SJSA1 (cell line): ENCODE results near the gene SOS2. TPM values are rescaled to one million over a fixed set of nuclear protein-coding genes. Genes with fewer than 3 reads are reported as not detected.

Experiments used
- DNase-seq, 2 experiments: peaks; one replicate each; pipeline ENCODE4 v3.0.0-alpha.2; 2015 to 2020; ENCODE audit warnings: low spot score in 2 of 2, low read depth in 1 of 2
- H3K27ac ChIP-seq: fragments of 250-450 bp; sonication (Bioruptor Pico); 2 replicates; pipeline ENCODE4 v1.5.1; 2020; ENCODE audit warnings: mild to moderate bottlenecking, moderate library complexity
- H3K27me3 ChIP-seq: fragments of 250-450 bp; sonication (Bioruptor Pico); replicated peaks from 2 replicates; pipeline ENCODE4 v1.5.1; 2020; ENCODE audit warnings: mild to moderate bottlenecking, moderate library complexity
- H3K36me3 ChIP-seq: fragments of 250-450 bp; sonication (Bioruptor Pico); 2 replicates; pipeline ENCODE4 v1.5.1; 2020; ENCODE audit warnings: mild to moderate bottlenecking
- H3K4me1 ChIP-seq: fragments of 250-450 bp; sonication (Bioruptor Pico); replicated peaks from 2 replicates; pipeline ENCODE4 v1.6.1; 2021; ENCODE audit warnings: mild to moderate bottlenecking
- H3K4me3 ChIP-seq: fragments of 250-450 bp; sonication (Bioruptor Pico); 2 replicates; pipeline ENCODE4 v1.5.1; 2020; ENCODE audit warnings: mild to moderate bottlenecking
- H3K9me3 ChIP-seq: fragments of 250-450 bp; sonication (Bioruptor Pico); replicated peaks from 2 replicates; pipeline ENCODE4 v1.5.1; 2020; ENCODE audit warnings: mild to moderate bottlenecking
- total RNA-seq: library from RNA; depleted of rRNA; stranded (reverse); fragments of >200 nt; shearing (Covaris generic); gene quantifications from 2 replicates; pipeline ENCODE4 v1.2.3, GENCODE V29; 2014; rRNA removed

SOS2 gene
- total RNA-seq, result 10.3 and 16.2 TPM in 2 replicates

DNA sequence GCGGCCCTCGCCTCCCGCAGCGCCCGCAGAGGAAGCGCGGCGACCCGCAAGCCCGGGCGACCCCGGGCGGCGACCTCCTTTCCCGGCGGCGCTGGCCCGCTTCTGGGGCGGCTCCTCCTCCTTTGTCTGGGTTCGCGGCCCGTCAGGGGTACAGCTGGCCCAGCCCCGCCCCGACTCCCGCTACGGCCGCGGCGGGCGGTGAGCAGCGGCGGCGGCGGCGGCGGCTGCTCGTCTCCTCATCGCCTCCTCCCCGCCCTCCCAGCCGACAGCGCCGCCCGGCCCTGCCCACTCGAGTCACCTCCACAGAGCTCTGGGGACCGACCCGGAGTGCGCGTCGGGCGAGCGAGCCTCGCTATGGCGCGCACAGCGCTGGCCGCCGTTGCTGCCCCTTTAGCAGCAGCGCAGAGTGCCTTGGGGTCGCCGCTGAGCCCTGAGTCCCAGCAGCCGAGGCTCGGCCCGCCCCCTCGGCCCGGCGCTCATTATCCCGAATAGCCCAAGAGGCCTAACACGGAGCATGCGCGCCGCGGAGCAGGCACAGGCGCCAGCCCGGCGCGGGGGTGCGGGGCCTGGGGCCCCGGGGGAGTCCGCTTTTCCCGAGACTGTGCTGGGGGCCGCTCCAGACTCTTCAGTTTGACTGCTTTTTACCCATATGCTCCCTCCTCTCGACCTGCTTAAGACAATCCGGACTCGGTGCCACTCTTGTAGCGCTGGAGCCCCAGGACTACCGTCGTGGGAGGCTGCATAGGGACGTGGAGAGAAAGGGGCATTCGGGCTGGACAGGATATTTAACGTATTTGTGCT is at the start of gene SOS2:
TSS of gene SOS2 (minus strand) at position 104 of the 801 bp plus-strand sequence. CDS start 295 bp downstream, outside the sequence.
- DNase-seq, result peak; percentile 82 to 92
- H3K9me3 ChIP-seq, result no peaks in the 10 kb centered on the region
- peaks cover 15% of the 10 kb centered on the region for H3K36me3 ChIP-seq
- H3K27me3 ChIP-seq, result no peaks in the 10 kb centered on the region
- peak within 1 kb of the TSS; percentile 91 for H3K4me3 ChIP-seq
- peaks cover 14% of the 10 kb centered on the region for H3K4me1 ChIP-seq
- H3K27ac ChIP-seq, result peak within 1 kb of the TSS; percentile 85

DNA sequence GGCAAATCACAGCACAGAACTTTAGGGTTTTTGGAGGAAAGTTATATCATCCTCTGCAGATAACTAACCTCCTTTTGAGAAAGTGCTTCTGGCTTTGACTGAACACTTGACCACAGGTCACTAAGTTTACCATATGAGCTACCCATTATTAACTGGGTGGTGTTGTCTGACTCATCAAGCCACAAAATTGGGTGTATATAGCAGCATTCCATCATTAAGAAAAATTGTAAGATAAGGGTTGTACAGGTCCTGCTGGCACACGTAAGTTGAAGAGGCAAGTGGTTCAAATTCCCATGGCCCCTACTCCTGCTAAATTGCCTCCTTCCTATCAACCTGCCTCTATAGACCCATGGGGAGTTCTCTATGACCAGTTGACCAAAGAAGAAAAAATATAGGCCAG is 41.1 kb upstream of the SOS2 start:
- no peak overlapping the region for H3K4me3 ChIP-seq
- no peak overlapping the region for H3K27ac ChIP-seq
- DNase-seq, result no peak
- no peaks in the 10 kb centered on the region for H3K9me3 ChIP-seq
- H3K36me3 ChIP-seq, result no peaks in the 10 kb centered on the region
- no peaks in the 10 kb centered on the region for H3K4me1 ChIP-seq
- no peaks in the 10 kb centered on the region for H3K27me3 ChIP-seq

DNA sequence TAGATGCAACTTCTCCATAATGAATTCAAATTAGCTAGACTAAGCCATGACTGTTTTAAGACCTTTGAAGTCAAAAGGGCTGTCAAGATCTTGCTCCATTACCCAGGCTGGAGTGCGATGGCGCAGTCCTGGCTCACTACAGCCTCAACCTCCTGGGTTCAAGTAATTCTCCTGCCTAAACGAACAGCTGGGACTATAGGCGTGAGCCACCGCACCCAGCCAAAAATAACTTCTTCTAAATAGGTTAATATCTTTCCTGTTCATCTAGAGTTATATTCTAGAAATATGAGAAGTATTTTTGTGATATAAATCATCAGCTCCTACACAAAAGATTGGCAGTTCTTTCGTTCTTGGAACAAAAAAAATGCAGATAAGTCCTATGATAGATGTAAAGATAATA is 39.6 kb upstream of the SOS2 start:
- Histone ChIP-seq H3K27ac (no peak overlapping the region), H3K27me3 (no peaks in the 10 kb centered on the region), H3K4me1 (no peaks in the 10 kb centered on the region), H3K4me3 (no peak overlapping the region), H3K36me3 (no peaks in the 10 kb centered on the region), H3K9me3 (no peaks in the 10 kb centered on the region)
- DNase-seq, result no peak

DNA sequence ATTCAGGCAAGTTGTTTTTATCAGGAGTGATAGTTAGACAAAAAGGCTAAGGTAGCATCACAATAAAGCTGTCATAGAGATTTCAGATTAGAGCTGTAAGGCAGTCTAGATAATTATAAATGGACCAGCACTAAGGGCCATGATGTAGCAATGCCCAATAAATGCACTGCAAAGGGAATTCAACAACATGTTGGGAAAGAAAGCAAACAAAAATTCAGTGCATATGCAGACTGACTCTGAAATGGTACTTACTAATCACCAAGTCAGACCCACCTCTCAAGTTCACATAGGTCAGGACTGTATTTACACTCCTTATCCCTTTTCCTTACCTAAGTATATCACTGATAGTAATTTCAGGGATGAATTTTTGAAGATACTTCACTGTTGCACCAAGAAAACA is 33.7 kb upstream of the SOS2 start:
- Histone ChIP-seq H3K4me1 (no peaks in the 10 kb centered on the region), H3K36me3 (no peaks in the 10 kb centered on the region), H3K9me3 (no peaks in the 10 kb centered on the region), H3K4me3 (no peak overlapping the region), H3K27me3 (no peaks in the 10 kb centered on the region), H3K27ac (no peak overlapping the region)
- no peak for DNase-seq

DNA sequence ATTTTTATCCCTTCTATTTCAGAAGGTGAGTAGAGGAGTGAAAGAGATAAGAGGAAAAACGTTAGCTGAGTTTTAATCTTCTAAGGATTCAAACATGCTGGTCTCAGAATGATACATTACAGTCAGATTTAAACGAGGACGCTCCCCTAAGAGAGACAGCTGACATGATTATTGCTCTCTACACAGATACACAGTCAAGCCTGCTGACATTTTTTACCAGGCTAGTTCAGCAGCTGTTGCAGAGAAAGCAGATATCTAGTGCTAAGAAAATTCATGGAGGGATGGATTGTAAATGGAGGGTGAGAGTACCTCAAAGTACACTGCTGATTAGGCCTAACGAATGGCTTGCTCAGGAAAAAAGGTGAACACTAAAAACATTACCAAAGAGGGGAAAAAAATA is 31.9 kb upstream of the SOS2 start:
- H3K9me3 ChIP-seq, result no peaks in the 10 kb centered on the region
- H3K36me3 ChIP-seq, result no peaks in the 10 kb centered on the region
- no peaks in the 10 kb centered on the region for H3K4me1 ChIP-seq
- no peaks in the 10 kb centered on the region for H3K27me3 ChIP-seq
- no peak for DNase-seq
- no peak overlapping the region for H3K4me3 ChIP-seq
- H3K27ac ChIP-seq, result no peak overlapping the region

DNA sequence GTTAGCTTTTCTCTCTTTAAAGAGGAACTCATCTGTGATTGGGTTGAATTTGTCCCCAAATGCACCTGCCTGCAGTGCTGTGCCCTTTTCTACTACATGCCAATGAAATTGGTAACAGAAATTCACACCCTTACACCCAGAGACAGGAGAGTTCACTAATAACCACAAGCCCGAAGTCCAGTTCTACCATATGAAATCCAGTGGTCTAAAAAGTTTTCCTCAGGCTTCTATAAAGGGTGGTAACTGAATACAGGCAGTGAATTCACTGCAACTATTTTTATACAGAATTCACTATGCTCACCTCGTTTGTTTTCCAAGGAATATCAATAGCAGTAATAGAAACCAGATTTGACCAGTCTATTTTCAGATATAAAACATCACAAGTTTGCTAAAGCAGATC is 31.5 kb upstream of the SOS2 start:
- Histone ChIP-seq H3K9me3 (no peaks in the 10 kb centered on the region), H3K27me3 (no peaks in the 10 kb centered on the region), H3K4me1 (no peaks in the 10 kb centered on the region), H3K4me3 (no peak overlapping the region), H3K27ac (no peak overlapping the region), H3K36me3 (no peaks in the 10 kb centered on the region)
- DNase-seq, result no peak

DNA sequence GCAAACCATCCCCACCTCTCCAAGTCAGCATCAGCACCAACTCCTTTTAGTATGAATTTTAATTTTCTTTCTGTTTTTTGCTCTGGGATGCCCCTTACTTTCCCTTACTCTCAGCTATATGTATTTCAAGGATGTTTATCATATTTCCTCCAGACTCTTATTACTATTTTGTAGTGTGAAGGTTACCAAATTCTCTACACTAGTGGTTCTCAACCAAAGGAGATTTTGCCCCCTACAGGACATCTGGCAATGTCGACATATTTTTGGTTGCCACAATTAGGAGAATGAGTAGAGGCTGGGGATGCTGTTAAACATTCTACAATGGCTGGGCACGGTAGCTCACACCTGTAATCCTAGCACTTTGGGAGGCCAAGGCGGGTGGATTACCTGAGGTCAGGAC is 29.1 kb upstream of the SOS2 start:
- Histone ChIP-seq H3K4me3 (no peak overlapping the region), H3K36me3 (no peaks in the 10 kb centered on the region), H3K9me3 (no peaks in the 10 kb centered on the region), H3K27ac (no peak overlapping the region), H3K27me3 (no peaks in the 10 kb centered on the region), H3K4me1 (no peaks in the 10 kb centered on the region)
- DNase-seq, result no peak

DNA sequence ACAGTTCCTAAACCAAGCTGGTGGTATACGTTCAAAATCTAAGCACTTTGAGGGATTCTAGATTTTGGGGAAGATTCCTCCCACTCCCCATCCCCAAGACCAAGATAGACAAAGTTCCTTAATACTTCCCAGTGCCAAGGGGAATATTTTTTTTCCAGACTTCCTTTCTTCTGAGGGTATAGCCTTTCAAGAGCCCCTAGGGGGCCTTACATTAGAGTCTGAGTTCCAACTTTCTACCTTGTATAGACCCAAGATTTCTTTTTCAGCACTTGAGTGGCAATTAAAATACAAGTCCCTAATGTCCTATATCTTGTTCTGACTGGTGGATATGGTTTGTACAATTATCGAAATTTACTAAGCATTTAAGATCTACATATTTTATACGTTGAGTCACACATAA is 28.7 kb upstream of the SOS2 start:
- no peak for DNase-seq
- Histone ChIP-seq H3K36me3 (no peaks in the 10 kb centered on the region), H3K4me3 (no peak overlapping the region), H3K27ac (no peak overlapping the region), H3K9me3 (no peaks in the 10 kb centered on the region), H3K27me3 (no peaks in the 10 kb centered on the region), H3K4me1 (no peaks in the 10 kb centered on the region)

DNA sequence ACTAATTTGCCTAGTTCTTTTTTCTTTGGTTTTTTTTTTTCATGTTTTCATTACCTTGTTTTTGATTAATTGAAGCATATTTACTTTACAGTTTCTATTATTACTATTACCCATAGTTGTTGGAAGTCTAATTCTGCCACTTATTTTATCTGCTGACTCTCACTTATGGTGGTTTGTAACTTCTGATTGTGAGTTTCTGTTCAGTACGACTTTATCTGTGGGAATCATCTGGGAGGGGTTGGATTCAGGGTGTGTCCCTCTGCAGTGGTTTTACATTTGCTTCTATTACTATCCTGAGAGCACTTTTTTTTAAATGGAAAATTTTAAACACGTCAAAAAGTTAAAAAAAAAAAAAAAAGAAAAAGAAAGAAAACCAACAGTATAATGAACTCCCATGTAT is 26.4 kb upstream of the SOS2 start:
- no peaks in the 10 kb centered on the region for H3K4me1 ChIP-seq
- DNase-seq, result no peak
- no peaks in the 10 kb centered on the region for H3K27me3 ChIP-seq
- H3K36me3 ChIP-seq, result no peaks in the 10 kb centered on the region
- no peaks in the 10 kb centered on the region for H3K9me3 ChIP-seq
- H3K4me3 ChIP-seq, result no peak overlapping the region
- no peak overlapping the region for H3K27ac ChIP-seq

DNA sequence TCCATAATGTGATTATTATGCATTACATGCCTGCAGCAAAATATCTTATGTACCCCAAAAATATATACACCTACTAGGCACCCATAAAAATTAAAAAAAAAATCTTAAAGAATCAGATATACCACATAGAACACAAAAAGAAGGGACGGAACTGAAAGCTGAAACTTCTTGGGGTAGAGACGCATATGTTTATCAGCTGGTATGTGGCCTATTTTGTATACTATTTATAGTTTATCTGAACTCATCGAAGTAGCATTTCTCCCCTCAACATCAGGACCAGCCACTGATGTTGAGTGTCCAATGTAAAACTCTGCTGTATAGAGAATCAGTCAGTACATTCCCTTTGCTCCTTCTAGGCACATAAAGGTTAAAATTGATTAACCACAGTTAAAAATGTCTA is 22.9 kb upstream of the SOS2 start:
- Histone ChIP-seq H3K27me3 (no peaks in the 10 kb centered on the region), H3K9me3 (no peaks in the 10 kb centered on the region), H3K27ac (no peak overlapping the region), H3K4me1 (no peaks in the 10 kb centered on the region), H3K4me3 (no peak overlapping the region), H3K36me3 (no peaks in the 10 kb centered on the region)
- no peak for DNase-seq

DNA sequence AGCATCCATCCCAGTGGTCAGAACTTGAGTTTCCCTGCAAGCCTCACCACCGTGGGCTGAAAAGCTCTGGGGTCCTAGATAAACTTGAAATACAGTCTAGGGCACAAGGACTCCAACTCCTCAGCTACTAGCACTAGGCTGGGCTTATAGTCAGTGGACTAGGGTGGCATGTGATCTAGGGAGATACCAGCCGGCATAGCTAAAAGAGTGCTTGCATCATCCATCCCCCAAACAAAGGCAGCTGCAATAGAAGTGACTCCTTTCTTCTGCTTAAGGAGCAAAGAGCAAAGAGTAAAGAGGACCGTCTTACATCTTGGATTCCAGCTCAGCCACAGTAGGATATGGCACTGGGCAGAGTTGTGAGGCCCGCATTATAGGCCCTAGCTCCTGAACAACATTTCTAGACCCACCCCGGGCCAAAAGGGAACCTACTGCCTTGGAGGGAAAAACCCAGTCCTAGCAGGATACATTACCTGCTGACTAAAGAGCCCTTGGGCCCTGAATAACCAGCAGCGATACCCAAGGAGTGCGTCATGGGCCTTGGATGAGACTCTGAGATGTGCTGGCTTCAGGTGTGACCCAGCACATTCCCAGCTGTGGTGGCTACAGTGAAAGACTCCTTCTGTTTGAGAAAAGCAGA is 17.9 kb upstream of the SOS2 start:
- Histone ChIP-seq H3K4me1 (no peaks in the 10 kb centered on the region), H3K9me3 (no peaks in the 10 kb centered on the region), H3K27ac (no peak overlapping the region), H3K27me3 (no peaks in the 10 kb centered on the region), H3K36me3 (0 out of 2 replicates have a peak, but pooled peaks cover 2% of the 10 kb centered on the region), H3K4me3 (no peak overlapping the region)
- DNase-seq, result no peak

DNA sequence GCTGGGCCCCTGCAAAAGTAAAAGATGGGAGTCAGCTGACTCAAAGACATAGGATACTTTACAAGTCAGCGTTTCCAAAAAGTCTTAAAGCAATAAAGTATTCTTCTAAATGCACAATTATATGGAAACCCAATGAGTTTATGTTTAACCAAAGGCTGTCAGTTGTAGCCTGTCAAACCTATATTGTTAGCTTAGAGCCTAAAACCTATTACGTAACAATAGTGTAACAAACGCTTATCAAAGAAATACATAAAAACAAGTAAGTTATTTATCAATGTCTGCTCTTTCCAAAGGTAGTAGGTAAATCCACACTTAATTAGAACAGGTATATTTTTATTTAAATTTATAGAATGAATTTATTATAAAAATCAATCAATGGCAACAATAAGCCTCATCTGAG is 15.9 kb upstream of the SOS2 start:
- DNase-seq, result no peak
- Histone ChIP-seq H3K4me3 (no peak overlapping the region), H3K9me3 (no peaks in the 10 kb centered on the region), H3K36me3 (0 out of 2 replicates have a peak, but pooled peaks cover 2% of the 10 kb centered on the region), H3K27ac (no peak overlapping the region), H3K4me1 (no peaks in the 10 kb centered on the region), H3K27me3 (no peaks in the 10 kb centered on the region)

DNA sequence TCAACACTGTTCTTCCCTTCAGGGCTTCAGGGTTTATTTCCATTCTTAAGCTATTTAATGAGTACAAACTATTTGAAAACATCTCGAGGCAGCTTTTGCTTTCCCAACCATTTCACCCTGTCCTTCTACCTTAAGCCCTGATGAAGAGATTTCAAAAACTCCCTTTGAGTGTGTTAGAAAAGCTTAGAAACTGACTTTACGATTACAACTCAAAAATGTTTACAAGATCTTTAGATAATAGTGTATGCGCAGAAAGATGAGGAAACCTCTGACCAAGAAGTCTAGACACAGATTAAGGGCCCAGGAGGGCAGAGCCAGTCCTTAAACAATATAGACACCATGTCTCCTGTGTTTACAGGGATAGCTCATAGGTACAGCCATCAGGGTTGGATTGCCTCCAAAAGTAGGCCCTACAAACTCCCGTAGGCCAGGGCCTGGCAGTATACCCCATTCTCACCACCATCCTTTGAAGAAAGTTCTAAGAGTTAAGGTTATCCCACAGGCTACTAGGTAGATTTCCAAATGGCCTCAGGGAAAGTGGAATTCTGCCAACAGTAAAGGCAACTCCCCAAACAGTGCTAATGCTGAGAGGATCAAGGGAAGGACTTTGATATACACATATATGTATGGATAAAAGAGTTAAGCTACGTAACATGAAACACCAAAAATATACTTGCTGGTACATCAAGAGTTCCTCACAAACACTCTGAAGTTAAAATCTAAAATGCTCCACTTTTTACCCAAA is 11.4 kb upstream of the SOS2 start:
- H3K4me3 ChIP-seq, result no peak overlapping the region
- H3K27me3 ChIP-seq, result no peaks in the 10 kb centered on the region
- DNase-seq, result no peak
- 0 out of 2 replicates have a peak, but pooled peaks cover 2% of the 10 kb centered on the region for H3K36me3 ChIP-seq
- H3K9me3 ChIP-seq, result no peaks in the 10 kb centered on the region
- no peaks in the 10 kb centered on the region for H3K4me1 ChIP-seq
- H3K27ac ChIP-seq, result no peak overlapping the region

DNA sequence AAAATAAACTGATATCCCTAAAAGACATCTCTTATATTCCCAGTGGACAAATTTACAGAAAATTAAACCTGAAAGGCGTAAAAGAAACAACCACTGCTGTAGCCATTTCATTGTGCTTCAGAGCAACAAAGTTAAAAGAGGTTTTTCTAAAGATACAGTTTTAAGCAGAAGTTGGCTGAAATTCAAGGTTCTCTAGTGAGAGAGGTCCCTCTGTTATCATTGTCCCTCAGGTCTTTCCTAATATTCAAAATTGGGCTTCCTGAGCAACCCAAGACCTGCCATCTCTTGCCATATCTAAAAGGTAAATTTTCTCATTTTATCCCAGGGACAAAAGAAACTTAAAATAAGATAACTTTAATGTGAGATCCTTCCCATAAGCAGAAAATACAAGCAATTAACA is 10.7 kb upstream of the SOS2 start:
- Histone ChIP-seq H3K9me3 (no peaks in the 10 kb centered on the region), H3K36me3 (0 out of 2 replicates have a peak, but pooled peaks cover 2% of the 10 kb centered on the region), H3K4me1 (no peaks in the 10 kb centered on the region), H3K27ac (no peak overlapping the region), H3K4me3 (no peak overlapping the region), H3K27me3 (no peaks in the 10 kb centered on the region)
- DNase-seq, result no peak
